ENCODE results near the gene CYP19A1.

Gene CYP19A1

DNA sequence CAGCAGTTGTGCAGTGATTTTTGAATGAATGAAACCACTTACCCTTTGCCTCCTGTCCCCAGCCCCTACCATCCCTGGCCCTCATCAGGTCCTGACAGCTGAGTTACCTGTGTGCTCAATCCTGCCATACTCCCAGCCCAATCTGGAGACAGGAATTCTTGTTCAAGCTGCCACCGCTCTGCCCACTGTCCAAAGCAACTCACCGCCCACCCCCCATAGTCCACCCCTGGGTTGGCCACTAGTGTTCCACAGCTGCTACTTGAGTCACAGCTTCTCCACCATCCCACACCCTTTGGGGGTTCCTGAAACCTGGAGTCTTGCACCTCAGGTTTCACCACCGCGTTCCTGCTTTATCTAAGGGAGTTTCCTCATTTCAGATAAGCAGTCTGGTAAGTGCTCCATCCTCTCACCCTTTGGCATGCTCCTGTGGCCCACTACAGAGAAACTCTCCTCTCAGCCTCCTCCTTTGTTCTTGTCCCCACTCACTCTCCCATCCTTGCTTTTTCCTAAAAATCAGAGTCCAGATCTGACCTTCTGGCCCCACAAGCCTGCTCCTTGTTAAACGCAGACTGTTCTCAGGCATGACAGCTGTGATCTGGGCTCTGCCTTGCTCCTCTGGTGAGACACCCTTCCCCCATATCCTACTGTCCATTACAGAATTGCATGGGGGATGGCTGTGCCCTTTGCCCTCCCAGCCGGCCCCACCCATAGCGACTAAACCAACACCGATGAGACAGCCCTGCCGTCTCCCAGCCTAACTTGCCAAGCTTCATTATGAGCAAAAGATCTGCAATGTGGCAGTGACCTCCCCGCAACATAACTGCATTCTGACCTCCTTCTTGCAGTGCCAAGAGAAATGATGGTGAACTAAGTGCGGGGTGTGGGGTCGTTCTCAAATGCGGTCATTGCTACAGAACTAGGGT lies 50.0 kb downstream of the CYP19A1 start:
- Histone ChIP-seq H3K27ac (replicated peaks) (no peak overlapping the region), H3K27me3 (ENCODE audit: insufficient read depth, poor library complexity, severe bottlenecking) (no peaks in the 10 kb centered on the region), H3K4me3 (replicated peaks; ENCODE audit: insufficient read depth, low read length) (no peak overlapping the region)
- DNase-seq (ENCODE audit: low read depth in 1 of 2, low spot score in 1 of 2), result no peak
- TF ChIP-seq, protein P1, sequence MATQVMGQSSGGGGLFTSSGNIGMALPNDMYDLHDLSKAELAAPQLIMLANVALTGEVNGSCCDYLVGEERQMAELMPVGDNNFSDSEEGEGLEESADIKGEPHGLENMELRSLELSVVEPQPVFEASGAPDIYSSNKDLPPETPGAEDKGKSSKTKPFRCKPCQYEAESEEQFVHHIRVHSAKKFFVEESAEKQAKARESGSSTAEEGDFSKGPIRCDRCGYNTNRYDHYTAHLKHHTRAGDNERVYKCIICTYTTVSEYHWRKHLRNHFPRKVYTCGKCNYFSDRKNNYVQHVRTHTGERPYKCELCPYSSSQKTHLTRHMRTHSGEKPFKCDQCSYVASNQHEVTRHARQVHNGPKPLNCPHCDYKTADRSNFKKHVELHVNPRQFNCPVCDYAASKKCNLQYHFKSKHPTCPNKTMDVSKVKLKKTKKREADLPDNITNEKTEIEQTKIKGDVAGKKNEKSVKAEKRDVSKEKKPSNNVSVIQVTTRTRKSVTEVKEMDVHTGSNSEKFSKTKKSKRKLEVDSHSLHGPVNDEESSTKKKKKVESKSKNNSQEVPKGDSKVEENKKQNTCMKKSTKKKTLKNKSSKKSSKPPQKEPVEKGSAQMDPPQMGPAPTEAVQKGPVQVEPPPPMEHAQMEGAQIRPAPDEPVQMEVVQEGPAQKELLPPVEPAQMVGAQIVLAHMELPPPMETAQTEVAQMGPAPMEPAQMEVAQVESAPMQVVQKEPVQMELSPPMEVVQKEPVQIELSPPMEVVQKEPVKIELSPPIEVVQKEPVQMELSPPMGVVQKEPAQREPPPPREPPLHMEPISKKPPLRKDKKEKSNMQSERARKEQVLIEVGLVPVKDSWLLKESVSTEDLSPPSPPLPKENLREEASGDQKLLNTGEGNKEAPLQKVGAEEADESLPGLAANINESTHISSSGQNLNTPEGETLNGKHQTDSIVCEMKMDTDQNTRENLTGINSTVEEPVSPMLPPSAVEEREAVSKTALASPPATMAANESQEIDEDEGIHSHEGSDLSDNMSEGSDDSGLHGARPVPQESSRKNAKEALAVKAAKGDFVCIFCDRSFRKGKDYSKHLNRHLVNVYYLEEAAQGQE (IDR thresholded peaks at IDR 0.05; ENCODE audit: insufficient replicate concordance, low read depth), result no peak

DNA sequence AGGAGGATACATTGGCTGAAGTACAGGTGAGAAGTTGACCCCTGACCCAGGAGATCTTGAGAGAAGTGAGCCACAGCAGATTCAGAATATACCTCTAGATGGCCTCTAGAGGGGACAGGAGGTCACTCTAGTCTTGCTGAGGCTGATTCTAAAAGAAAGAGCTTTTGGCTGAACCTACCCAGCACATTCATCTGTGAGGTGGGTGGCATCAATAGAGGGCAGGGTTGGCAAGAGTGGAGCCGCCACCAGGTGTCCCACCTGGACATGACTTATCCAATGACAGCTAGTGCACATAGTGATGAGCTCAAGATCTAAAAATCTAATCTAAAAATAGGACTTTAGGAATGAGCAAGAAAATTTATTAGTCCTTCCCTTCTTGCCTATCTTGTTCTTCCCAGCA lies 51.6 kb downstream of the CYP19A1 start:
- TF ChIP-seq, protein P1 (IDR thresholded peaks at IDR 0.05; ENCODE audit: insufficient replicate concordance, low read depth), result no peak
- TF ChIP-seq GABPA (IDR thresholded peaks at IDR 0.05; ENCODE audit: low read depth) (no peak), SPI1 (IDR thresholded peaks at IDR 0.05; ENCODE audit: borderline replicate concordance, low read depth) (no peak), POLR2AphosphoS5 (IDR thresholded peaks at IDR 0.05; ENCODE audit: low read depth) (no peak)
- TF ChIP-seq, protein P2, sequence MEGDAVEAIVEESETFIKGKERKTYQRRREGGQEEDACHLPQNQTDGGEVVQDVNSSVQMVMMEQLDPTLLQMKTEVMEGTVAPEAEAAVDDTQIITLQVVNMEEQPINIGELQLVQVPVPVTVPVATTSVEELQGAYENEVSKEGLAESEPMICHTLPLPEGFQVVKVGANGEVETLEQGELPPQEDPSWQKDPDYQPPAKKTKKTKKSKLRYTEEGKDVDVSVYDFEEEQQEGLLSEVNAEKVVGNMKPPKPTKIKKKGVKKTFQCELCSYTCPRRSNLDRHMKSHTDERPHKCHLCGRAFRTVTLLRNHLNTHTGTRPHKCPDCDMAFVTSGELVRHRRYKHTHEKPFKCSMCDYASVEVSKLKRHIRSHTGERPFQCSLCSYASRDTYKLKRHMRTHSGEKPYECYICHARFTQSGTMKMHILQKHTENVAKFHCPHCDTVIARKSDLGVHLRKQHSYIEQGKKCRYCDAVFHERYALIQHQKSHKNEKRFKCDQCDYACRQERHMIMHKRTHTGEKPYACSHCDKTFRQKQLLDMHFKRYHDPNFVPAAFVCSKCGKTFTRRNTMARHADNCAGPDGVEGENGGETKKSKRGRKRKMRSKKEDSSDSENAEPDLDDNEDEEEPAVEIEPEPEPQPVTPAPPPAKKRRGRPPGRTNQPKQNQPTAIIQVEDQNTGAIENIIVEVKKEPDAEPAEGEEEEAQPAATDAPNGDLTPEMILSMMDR (IDR thresholded peaks at IDR 0.05; ENCODE audit: insufficient read depth, low read length), result no peak
- Histone ChIP-seq H3K4me3 (replicated peaks; ENCODE audit: insufficient read depth, low read length) (no peak overlapping the region), H3K27me3 (ENCODE audit: insufficient read depth, poor library complexity, severe bottlenecking) (no peaks in the 10 kb centered on the region), H3K27ac (replicated peaks) (no peak overlapping the region)
- peak in 1 of 2 experiments; percentile 22 for DNase-seq (ENCODE audit: low read depth in 1 of 2, low spot score in 1 of 2)

DNA sequence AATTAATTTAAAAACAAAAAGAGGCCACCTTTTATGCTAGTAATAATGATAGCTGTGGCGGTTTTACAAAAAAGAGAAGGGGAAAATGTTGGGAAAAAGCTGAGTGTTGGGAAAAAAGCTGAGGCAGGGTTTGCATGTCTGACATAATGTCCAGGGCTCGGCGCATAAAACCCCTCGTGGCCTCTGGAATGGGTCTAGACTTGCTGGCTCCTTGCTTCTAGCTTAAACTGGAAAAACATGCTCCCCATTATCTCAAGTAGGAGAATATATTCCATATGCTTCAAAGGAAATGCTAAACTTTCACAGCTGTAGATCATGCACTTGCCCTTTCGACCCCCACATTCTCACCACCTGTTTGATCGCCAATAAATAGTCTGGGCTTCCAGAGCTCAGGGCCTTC lies 53.0 kb downstream of the CYP19A1 start:
- Histone ChIP-seq H3K4me3 (replicated peaks; ENCODE audit: insufficient read depth, low read length) (no peak overlapping the region), H3K27ac (replicated peaks) (no peak overlapping the region), H3K27me3 (ENCODE audit: insufficient read depth, poor library complexity, severe bottlenecking) (no peaks in the 10 kb centered on the region)
- DNase-seq (ENCODE audit: low read depth in 1 of 2, low spot score in 1 of 2), result no peak
- TF ChIP-seq, protein P1 (IDR thresholded peaks at IDR 0.05; ENCODE audit: insufficient replicate concordance, low read depth), result no peak
- TF ChIP-seq, protein P2 (IDR thresholded peaks at IDR 0.05; ENCODE audit: insufficient read depth, low read length), result no peak
- TF ChIP-seq GABPA (IDR thresholded peaks at IDR 0.05; ENCODE audit: low read depth) (no peak), SPI1 (IDR thresholded peaks at IDR 0.05; ENCODE audit: borderline replicate concordance, low read depth) (no peak), POLR2AphosphoS5 (IDR thresholded peaks at IDR 0.05; ENCODE audit: low read depth) (no peak)

All from HL-60 (cell line).